ENCODE data around the gene STAU1.

STAU1 gene

GRCh38 chr20:49151436-49151835, 36.7 kb downstream of the STAU1 start:
- ChIA-PET CTCF (no interaction called here), POLR2A (interaction anchor here (1.0 kb wide), 1 partner anchor 68 kb away, joined by 3 read pairs; the partner anchor contains the start of gene DDX27)
- TF ChIP-seq NFRKB (IDR thresholded peaks at IDR 0.05) (no peak), SP1 (IDR thresholded peaks at IDR 0.05) (no peak), ELF4 (IDR thresholded peaks at IDR 0.05) (no peak), FOXM1 (IDR thresholded peaks at IDR 0.05; ENCODE audit: borderline replicate concordance) (no peak), ZNF384 (IDR thresholded peaks at IDR 0.05) (no peak), LEF1 (IDR thresholded peaks at IDR 0.05; ENCODE audit: borderline replicate concordance) (no peak), L3MBTL2 (conservative IDR thresholded peaks at IDR 0.05) (no peak)
- no peak for DNase-seq (ENCODE audit: extremely low spot score)

- POLR2A ChIA-PET: interaction anchor here (1.1 kb wide), 1 partner anchor 70 kb away, joined by 3 read pairs; the partner anchor contains the start of gene DDX27
- CTCF ChIA-PET: no interaction called here
- TF ChIP-seq FOXM1 (IDR thresholded peaks at IDR 0.05; ENCODE audit: borderline replicate concordance) (no peak), TARDBP (IDR thresholded peaks at IDR 0.05) (no peak), FOXK2 (IDR thresholded peaks at IDR 0.05) (no peak), ARNT (IDR thresholded peaks at IDR 0.05) (no peak), NFRKB (IDR thresholded peaks at IDR 0.05) (no peak), ELF4 (IDR thresholded peaks at IDR 0.05) (no peak), SP1 (IDR thresholded peaks at IDR 0.05) (no peak), L3MBTL2 (conservative IDR thresholded peaks at IDR 0.05) (no peak), FOXA1 (IDR thresholded peaks at IDR 0.05) (no peak), SUZ12 (IDR thresholded peaks at IDR 0.05) (no peak), HDGF (IDR thresholded peaks at IDR 0.05; ENCODE audit: borderline replicate concordance) (no peak), CTBP1 (IDR thresholded peaks at IDR 0.05; ENCODE audit: borderline replicate concordance) (no peak), LEF1 (IDR thresholded peaks at IDR 0.05; ENCODE audit: borderline replicate concordance) (no peak), ZNF384 (IDR thresholded peaks at IDR 0.05) (no peak), BHLHE40 (IDR thresholded peaks at IDR 0.05; ENCODE audit: borderline replicate concordance) (no peak)
- TF ChIP-seq, protein P1, sequence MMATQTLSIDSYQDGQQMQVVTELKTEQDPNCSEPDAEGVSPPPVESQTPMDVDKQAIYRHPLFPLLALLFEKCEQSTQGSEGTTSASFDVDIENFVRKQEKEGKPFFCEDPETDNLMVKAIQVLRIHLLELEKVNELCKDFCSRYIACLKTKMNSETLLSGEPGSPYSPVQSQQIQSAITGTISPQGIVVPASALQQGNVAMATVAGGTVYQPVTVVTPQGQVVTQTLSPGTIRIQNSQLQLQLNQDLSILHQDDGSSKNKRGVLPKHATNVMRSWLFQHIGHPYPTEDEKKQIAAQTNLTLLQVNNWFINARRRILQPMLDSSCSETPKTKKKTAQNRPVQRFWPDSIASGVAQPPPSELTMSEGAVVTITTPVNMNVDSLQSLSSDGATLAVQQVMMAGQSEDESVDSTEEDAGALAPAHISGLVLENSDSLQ (IDR thresholded peaks at IDR 0.05): no peak
- no peak for DNase-seq (ENCODE audit: extremely low spot score)
These were observed 38.7 kb downstream of the STAU1 start for GRCh38 chr20:49149281-49150045.

DNA sequence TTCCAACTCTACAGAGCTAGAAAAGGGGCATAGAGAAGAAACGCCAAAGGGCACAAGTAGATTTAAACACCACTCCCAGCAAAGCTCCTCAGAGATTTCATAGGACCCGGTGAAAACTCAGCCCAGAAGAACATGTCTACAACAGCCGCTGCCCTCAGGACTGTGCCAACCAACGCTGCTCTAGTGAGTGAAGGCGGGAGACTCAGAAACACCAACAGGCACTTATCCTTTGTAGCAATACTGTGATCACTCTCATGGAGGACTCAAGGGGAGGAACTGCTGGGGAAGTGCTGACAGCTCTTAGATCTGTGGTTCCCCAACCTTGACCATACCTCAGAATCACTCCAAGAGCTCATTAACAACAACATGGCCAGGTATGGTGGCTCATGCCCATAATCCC, 39.5 kb downstream of the STAU1 start:
- no peak for DNase-seq (ENCODE audit: extremely low spot score)
- TF ChIP-seq, protein P1 (IDR thresholded peaks at IDR 0.05): no peak
- no peak for TF ChIP-seq FOXK2 (IDR thresholded peaks at IDR 0.05)
- TF ChIP-seq SP1 (IDR thresholded peaks at IDR 0.05): no peak
- TF ChIP-seq TARDBP (IDR thresholded peaks at IDR 0.05): no peak
- ChIA-PET POLR2A (interaction anchor here (1.1 kb wide), 1 partner anchor 71 kb away, joined by 3 read pairs; the partner anchor contains the start of gene DDX27), CTCF (no interaction called here)

DNA sequence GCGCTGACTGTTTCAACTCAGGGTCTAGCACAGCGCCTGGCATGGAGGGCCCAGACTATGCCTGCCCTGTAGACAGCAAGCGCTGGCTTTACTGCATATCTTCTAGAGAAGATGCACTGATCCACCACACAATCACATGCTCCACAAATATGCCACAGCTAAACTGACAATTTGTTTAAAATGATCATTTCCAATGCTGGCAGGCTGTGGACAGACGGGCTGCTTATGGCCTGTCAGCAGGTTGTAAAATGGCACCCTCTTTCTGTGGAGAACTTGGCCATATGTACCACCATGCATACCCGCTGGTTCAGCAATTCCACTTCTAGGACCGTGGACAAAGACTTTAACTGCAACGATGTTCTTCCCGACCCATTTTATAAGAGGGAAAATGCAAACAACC, 40.8 kb downstream of the STAU1 start:
- POLR2A ChIA-PET: no interaction called here
- no peak for DNase-seq (ENCODE audit: extremely low spot score)
- TF ChIP-seq NFRKB (IDR thresholded peaks at IDR 0.05) (no peak), ZNF384 (IDR thresholded peaks at IDR 0.05) (no peak)
- CTCF ChIA-PET: no interaction called here

- POLR2A ChIA-PET: interaction anchor here (0.8 kb wide), 1 partner anchor 72 kb away, joined by 4 read pairs; the partner anchor contains the start of gene DDX27
- no peak for DNase-seq (ENCODE audit: extremely low spot score)
- CTCF ChIA-PET: no interaction called here
- TF ChIP-seq CTBP1 (IDR thresholded peaks at IDR 0.05; ENCODE audit: borderline replicate concordance): no peak
- no peak for TF ChIP-seq BHLHE40 (IDR thresholded peaks at IDR 0.05; ENCODE audit: borderline replicate concordance)
- no peak for TF ChIP-seq HDGF (IDR thresholded peaks at IDR 0.05; ENCODE audit: borderline replicate concordance)
- TF ChIP-seq SUZ12 (IDR thresholded peaks at IDR 0.05): no peak
- no peak for TF ChIP-seq FOXK2 (IDR thresholded peaks at IDR 0.05)
- no peak for TF ChIP-seq TARDBP (IDR thresholded peaks at IDR 0.05)
- no peak for TF ChIP-seq L3MBTL2 (conservative IDR thresholded peaks at IDR 0.05)
- TF ChIP-seq SP1 (IDR thresholded peaks at IDR 0.05): no peak
- TF ChIP-seq, protein P1 (IDR thresholded peaks at IDR 0.05): no peak
- TF ChIP-seq NFRKB (IDR thresholded peaks at IDR 0.05): no peak
- no peak for TF ChIP-seq LEF1 (IDR thresholded peaks at IDR 0.05; ENCODE audit: borderline replicate concordance)
- no peak for TF ChIP-seq ZNF384 (IDR thresholded peaks at IDR 0.05)
- no peak for TF ChIP-seq FOXA1 (IDR thresholded peaks at IDR 0.05)
- no peak for TF ChIP-seq ARNT (IDR thresholded peaks at IDR 0.05)
- no peak for TF ChIP-seq FOXM1 (IDR thresholded peaks at IDR 0.05; ENCODE audit: borderline replicate concordance)
- TF ChIP-seq ELF4 (IDR thresholded peaks at IDR 0.05): no peak
These were observed 41.5 kb downstream of the STAU1 start for GRCh38 chr20:49146442-49147225.

DNA sequence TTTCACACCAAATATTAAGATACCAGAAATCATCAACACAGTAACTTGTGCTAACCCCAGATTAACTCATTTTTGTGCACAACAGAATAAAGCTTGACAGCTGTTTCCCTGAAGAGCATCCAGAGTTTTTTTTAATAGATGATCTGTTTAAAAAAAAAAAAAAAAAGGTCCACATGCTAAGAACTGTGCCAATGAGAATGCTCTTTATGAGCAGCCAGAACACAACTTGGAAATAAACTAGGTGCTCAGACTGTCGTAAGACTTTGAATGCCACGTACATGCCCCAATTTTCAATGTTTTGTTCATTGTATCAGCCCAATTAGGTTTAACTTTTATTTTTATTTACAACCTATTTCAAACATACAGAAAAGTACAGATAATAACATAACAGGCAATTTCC, 47.3 kb downstream of the STAU1 start:
- CTCF ChIA-PET: no interaction called here
- POLR2A ChIA-PET: no interaction called here
- DNase-seq (ENCODE audit: extremely low spot score): no peak
- TF ChIP-seq NFRKB (IDR thresholded peaks at IDR 0.05) (no peak), LEF1 (IDR thresholded peaks at IDR 0.05; ENCODE audit: borderline replicate concordance) (no peak), FOXK2 (IDR thresholded peaks at IDR 0.05) (no peak)
- TF ChIP-seq, protein P1 (IDR thresholded peaks at IDR 0.05): no peak

Measured in HEK293T (cell line).